ENCODE results near the gene ANK3.

DNA sequence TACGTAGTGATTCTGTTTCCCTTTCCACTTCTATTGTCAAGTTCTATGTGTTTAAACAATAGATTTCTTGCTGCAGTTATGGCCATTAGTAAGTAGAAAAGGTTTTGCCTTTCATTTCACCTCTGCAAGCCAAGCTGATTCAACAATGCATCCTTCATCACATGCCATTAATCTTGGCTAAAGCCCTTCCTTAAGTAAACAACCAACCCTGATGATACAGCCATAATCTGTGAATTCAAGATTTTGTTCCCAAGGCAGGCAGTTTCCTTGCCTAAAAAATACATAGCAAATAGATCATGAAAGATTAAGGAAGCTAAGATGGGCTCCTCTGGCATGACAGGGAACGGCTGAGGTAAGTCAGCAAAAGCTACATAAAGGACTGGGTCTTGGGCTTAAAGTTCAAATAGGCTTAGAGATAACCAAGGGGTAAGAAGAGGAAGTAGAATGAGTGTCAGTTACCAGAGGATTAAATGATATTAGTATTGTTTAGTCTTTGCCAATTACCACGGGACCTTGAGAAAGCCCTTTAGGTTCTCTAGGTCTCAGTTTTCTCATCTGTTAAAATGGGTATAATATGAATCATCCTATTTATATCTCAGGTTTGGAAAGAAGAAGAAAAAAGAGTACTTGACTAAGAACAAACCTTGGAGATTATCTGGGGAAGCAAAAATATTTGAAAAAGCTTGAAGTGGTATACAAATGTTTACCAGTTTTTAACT lies 35.9 kb upstream of the ANK3 start:
- TF ChIP-seq POLR2A (IDR thresholded peaks at IDR 0.05): no peak
- TF ChIP-seq, protein P1, sequence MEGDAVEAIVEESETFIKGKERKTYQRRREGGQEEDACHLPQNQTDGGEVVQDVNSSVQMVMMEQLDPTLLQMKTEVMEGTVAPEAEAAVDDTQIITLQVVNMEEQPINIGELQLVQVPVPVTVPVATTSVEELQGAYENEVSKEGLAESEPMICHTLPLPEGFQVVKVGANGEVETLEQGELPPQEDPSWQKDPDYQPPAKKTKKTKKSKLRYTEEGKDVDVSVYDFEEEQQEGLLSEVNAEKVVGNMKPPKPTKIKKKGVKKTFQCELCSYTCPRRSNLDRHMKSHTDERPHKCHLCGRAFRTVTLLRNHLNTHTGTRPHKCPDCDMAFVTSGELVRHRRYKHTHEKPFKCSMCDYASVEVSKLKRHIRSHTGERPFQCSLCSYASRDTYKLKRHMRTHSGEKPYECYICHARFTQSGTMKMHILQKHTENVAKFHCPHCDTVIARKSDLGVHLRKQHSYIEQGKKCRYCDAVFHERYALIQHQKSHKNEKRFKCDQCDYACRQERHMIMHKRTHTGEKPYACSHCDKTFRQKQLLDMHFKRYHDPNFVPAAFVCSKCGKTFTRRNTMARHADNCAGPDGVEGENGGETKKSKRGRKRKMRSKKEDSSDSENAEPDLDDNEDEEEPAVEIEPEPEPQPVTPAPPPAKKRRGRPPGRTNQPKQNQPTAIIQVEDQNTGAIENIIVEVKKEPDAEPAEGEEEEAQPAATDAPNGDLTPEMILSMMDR (IDR thresholded peaks at IDR 0.05): no peak
